ACC112 (cell line): ENCODE results near the gene IRX4.
"Not testable (repeated sequence)": the region's sequence is repeated elsewhere in the genome, so short reads cannot be mapped to it uniquely, and the experiment has no call there.

Source experiments
- H2AFZ ChIP-seq: fragments of 200-600 bp; sonication (generic); one replicate; pipeline ENCODE4 v1.6.0; 2017; ENCODE audit warnings: antibody characterized with exemption, low read length; ENCODE audit not compliant: unreplicated experiment
- H3K27ac ChIP-seq: fragments of 200-600 bp; sonication (generic); 2 replicates; pipeline ENCODE4 v1.5.1; 2014; ENCODE audit warnings: low read depth, mild to moderate bottlenecking, antibody characterized with exemption, low read length, moderate library complexity
- H3K27me3 ChIP-seq: fragments of 200-600 bp; sonication (generic); 2 replicates; pipeline ENCODE4 v1.6.1; 2014; ENCODE audit warnings: mild to moderate bottlenecking, antibody characterized with exemption, low read length, moderate library complexity, mixed read lengths; ENCODE audit not compliant: insufficient read depth
- H3K36me3 ChIP-seq: fragments of 200-600 bp; sonication (generic); 2 replicates; pipeline ENCODE4 v1.6.1; 2016; ENCODE audit warnings: mild to moderate bottlenecking, antibody characterized with exemption, low read length, moderate library complexity, mixed read lengths; ENCODE audit not compliant: insufficient read depth
- H3K4me1 ChIP-seq: fragments of 200-600 bp; sonication (generic); one replicate; pipeline ENCODE4 v1.6.1; 2016; ENCODE audit warnings: low read length, mixed read lengths; ENCODE audit not compliant: insufficient read depth, unreplicated experiment, control insufficient read depth
- H3K4me3 ChIP-seq: fragments of 200-600 bp; sonication (generic); 2 replicates; pipeline ENCODE4 v1.5.1; 2014; ENCODE audit warnings: mild to moderate bottlenecking, low read depth, low read length
- H3K79me2 ChIP-seq: fragments of 200-600 bp; sonication (generic); one replicate; pipeline ENCODE4 v1.6.0; 2016; ENCODE audit warnings: low read length; ENCODE audit not compliant: control insufficient read depth, unreplicated experiment, insufficient read depth

IRX4 gene

DNA sequence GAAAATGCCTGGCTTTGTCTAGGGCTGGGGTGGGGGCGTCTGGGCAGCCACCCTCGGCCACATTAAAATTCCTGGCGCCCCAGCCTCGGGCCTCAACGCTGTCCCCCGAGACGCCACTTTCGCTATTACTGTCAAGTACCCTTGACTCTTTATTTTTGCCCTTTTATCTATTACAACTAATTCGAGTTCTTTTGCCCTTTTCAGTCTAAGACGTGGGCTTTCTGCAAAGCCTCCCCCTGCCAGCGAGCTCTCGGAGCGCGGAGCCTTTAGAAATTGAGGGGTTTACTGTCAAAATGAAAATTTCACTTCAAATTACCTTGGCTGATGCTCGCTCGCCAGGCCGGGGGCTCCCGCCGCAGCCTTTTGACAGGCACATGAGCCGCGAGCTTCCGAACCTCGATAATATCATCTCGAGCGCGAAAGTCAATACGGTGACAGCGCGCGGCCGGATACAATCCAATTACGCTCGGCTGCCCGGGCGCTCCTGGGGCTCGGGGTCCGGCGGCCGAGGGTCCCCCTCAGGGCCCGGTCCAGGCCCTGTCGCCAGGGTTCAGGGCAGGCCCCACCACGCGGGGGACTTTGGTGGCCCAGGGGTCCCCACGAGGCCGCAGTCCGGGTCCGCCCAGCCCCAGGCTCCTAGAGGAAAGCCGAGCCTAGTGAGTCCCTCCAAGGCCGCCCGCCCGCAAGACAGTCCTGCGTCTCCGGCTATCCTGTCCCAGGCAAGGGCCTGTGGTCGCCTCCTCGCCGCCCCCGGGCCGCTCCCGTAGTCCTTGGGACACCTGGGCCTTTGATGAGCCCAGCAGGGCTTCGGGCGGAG is 6.7 kb downstream of the IRX4 start:
- peaks cover 5% of the 10 kb centered on the region for H3K4me1 ChIP-seq
- H3K27me3 ChIP-seq = peaks cover 92% of the 10 kb centered on the region
- 0 out of 2 replicates have a peak, but pooled peaks cover 4% of the 10 kb centered on the region for H3K36me3 ChIP-seq
- no peak overlapping the region for H2AFZ ChIP-seq
- no peak overlapping the region for H3K27ac ChIP-seq
- peak overlapping the region; percentile 24 for H3K4me3 ChIP-seq
- H3K79me2 ChIP-seq = no peaks in the 10 kb centered on the region

DNA sequence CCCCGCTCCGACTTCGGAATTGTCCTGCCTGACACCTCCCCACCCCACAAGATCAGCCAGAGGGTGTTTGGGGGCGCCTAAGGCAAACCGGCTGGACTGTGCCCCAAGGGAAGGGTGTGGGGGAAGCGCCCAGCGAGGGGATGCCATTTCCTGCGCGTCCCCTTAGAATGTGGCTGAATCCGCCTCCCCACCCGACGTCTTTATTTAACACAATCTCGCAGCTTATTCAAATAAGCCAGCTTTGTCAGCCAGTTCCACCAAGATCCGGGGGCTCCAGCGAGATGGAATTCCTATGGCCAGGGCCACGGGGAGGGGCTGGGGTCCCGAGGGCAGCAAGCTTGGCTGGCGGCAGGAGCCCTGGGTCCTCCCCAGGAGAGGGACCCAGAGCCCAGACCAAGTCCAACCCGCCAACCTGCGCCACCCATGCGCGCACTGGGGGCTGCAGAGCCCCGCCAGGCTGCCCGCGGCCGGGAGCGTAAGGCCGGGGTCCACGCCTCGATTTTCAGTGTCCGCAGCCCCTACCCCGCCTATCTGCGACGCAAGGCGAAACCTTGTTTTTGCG is 7.4 kb downstream of the IRX4 start:
- Histone ChIP-seq H2AFZ (no peak overlapping the region), H3K27me3 (peaks cover 86% of the 10 kb centered on the region), H3K4me3 (peak overlapping the region; percentile 24), H3K36me3 (0 out of 2 replicates have a peak, but pooled peaks cover 4% of the 10 kb centered on the region), H3K4me1 (peaks cover 5% of the 10 kb centered on the region), H3K27ac (no peak overlapping the region), H3K79me2 (no peaks in the 10 kb centered on the region)

DNA sequence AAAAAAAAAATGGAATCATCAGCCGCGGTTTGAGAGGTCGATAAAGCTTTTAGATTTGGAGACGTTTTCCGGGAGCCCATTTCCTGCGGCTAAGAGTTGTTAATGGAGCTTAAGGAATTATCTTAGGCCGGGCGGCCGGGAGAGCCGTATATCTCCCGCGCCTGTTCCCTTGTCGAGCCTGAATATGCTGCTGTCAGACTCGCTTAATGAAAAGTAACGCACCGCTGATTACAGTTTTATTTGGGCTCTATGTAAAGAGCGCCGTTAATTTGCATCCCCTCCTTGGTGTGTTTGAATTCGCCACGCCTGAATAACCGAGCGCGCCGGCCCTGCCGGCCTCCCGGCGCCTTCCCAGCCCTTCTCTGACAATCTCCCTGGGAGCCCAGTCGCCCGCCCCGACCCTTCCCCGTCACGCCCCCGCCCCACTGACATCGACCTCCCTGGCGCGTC is 7.9 kb downstream of the IRX4 start:
- H3K4me3 ChIP-seq = no peak overlapping the region
- peaks cover 80% of the 10 kb centered on the region for H3K27me3 ChIP-seq

DNA sequence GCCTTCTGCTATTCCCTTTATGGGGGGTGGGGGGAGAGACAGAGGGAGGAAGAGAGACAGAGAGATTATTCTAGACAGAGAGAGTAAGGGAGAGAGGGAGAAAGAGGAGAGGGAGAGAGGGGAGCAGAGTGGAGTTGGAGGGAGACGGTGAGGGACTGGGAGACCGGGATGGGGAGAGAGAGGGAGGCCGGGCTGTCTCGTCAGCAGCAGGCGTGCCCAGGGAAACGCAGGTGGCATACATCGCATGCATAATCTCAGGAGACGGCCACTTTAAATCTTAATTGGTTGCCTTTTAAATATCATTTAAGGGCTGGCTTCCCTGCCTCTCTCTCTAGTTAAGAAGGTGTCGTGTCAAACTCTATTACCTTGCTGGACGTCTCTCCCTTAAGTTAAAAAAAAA is 8.4 kb downstream of the IRX4 start:
- H3K4me3 ChIP-seq = no peak overlapping the region
- no peaks in the 10 kb centered on the region for H3K79me2 ChIP-seq
- H2AFZ ChIP-seq = no peak overlapping the region
- H3K27ac ChIP-seq = no peak overlapping the region
- H3K36me3 ChIP-seq = 0 out of 2 replicates have a peak, but pooled peaks cover 4% of the 10 kb centered on the region
- H3K27me3 ChIP-seq = peaks cover 76% of the 10 kb centered on the region
- peaks cover 5% of the 10 kb centered on the region for H3K4me1 ChIP-seq

More for the DNA sequence above, 7.9 kb downstream of the IRX4 start:
- Histone ChIP-seq H3K79me2 (no peaks in the 10 kb centered on the region), H2AFZ (no peak overlapping the region), H3K36me3 (0 out of 2 replicates have a peak, but pooled peaks cover 4% of the 10 kb centered on the region), H3K27ac (no peak overlapping the region), H3K4me1 (peaks cover 5% of the 10 kb centered on the region)

DNA sequence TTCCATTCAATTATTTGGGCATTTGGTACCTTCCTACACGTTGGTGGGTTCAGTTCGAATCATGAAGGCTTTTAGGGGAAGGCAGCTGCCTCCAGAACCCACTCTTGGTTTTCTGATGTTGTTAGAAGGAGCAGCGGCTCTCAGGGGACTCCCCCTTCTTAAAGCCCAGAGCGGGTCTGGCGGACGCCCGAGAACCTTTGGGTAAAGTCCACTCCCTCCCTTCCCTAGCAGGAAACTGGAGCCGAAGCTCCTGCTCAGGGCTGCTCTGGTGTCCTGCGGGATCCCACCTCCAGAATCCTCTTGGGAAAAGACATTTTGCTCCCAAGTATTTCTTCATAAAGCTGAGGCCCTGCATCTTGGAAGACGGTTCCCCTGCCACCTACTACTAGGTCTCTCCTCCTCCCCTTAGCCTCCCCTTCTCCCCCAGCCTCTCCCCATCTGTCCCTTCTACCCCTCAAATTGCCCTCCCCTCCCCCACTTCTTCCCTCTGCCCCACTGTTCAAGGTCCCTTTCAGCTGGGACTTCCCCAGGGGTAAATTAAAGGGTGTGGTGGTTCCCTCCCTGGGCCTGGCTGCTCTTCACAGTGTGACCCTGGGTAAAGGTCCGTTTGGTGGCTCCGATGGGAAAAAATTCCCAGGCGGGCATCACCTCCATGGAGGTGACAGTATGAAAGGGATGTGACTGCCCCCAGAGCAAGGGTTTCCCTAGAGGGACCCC is 9.3 kb downstream of the IRX4 start:
- Histone ChIP-seq H3K36me3 (0 out of 2 replicates have a peak, but pooled peaks cover 4% of the 10 kb centered on the region), H3K27ac (no peak overlapping the region), H2AFZ (no peak overlapping the region), H3K4me1 (peaks cover 5% of the 10 kb centered on the region), H3K4me3 (no peak overlapping the region), H3K79me2 (no peaks in the 10 kb centered on the region), H3K27me3 (peaks cover 73% of the 10 kb centered on the region)

DNA sequence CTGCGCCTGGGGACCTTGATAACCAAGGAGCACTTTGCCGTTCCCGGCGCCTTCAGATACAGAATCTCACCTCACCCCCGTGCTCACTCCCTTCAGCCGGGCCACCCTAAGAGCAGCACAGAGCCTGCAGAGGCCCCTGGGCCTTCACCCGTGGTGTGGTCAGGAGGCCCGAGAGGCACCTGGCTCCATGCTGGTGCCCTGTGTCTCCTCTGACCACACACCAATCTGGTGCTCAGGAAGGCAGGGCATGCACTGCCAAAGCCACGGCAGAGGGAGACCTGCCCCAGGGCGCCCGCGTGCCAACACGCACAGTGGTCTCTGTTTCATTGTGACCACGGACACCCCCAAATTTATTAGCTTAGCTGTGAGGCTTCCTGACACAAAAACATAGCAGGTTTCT is 11.3 kb downstream of the IRX4 start:
- H3K27me3 ChIP-seq = peaks cover 72% of the 10 kb centered on the region
- H3K27ac ChIP-seq = no peak overlapping the region
- peaks cover 5% of the 10 kb centered on the region for H3K4me1 ChIP-seq
- no peaks in the 10 kb centered on the region for H3K36me3 ChIP-seq
- H2AFZ ChIP-seq = no peak overlapping the region
- H3K4me3 ChIP-seq = no peak overlapping the region
- H3K79me2 ChIP-seq = no peaks in the 10 kb centered on the region

DNA sequence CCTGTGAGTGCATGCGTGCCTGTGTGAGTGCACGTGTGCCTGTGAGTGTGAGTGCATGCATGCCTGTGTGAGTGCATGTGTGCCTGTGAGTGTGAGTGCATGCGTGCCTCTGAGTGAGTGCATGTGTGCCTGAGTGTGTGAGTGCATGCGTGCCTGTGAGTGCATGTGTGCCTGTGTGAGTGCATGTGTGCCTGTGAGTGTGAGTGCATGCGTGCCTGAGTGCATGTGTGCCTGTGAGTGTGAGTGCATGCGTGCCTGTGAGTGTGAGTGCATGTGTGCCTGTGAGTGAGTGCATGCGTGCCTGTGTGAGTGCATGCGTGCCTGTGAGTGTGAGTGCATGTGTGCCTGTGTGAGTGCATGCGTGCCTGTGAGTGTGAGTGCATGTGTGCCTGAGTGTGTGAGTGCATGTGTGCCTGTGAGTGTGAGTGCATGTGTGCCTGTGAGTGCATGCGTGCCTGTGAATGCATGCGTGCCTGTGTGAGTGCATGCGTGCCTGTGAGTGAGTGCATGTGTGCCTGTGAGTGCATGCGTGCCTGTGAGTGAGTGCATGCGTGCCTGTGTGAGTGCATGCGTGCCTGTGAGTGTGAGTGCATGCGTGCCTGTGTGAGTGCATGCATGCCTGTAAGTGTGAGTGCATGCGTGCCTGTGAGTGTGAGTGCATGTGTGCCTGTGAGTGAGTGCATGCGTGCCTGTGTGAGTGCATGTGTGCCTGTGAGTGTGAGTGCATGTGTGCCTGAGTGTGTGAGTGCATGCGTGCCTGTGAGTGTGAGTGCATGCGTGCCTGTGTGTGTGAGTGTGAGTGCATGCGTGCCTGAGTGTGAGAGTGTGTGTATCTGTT is 12.1 kb downstream of the IRX4 start:
- H3K27ac ChIP-seq, H3K4me1 ChIP-seq, H3K36me3 ChIP-seq, H3K79me2 ChIP-seq, H2AFZ ChIP-seq, H3K4me3 ChIP-seq: not testable (repeated sequence)
- peaks cover 72% of the 10 kb centered on the region for H3K27me3 ChIP-seq

DNA sequence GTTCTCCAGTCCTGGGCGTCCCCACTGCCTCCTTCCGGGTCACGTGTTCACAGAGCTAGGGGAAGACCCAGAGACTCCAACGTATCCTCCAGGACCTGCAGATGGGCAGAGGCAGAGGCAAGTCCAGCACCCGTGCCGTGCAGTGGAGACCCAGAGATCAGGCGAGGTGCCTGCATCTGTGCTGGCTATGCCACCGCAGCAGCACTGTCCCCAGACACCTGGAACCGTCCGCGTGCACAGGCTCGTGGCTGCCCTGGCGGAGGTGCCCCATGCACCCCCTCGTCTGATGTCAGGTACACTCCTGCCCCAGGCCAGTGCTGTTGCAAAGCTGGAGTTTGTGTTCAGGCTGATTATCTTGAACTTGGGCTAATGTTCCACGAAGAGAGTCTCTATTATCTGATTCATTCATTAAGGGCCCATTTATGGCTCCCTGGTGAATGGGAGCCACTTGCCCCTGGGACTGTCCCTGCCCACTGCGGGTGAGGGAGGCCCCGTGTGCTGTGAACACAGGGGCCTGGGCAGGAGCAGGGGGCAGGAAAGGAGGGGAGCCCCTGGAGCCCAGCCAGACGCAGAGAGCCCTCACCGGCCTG is 13.7 kb downstream of the IRX4 start:
- no peaks in the 10 kb centered on the region for H3K36me3 ChIP-seq
- H3K4me3 ChIP-seq = no peak overlapping the region
- H3K27me3 ChIP-seq = peaks cover 72% of the 10 kb centered on the region
- H3K27ac ChIP-seq = no peak overlapping the region
- H3K79me2 ChIP-seq = no peaks in the 10 kb centered on the region
- H2AFZ ChIP-seq = no peak overlapping the region
- H3K4me1 ChIP-seq = no peaks in the 10 kb centered on the region

DNA sequence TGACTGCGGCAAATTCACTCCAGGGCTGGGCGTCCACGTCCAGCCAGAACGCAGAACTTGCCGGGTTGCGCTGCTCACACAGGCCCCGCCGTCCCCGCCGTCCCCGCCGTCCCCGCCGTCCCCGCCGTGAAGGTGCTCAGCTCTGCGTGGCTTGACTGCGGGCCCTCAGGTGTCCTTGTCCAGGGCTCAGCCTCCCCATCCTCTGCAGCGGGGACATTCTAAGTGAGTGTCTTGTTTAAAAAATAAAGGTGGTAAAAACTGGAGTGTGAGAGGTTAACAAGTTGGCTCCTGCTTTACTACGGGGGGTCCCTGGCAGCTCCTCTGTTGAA is 14.9 kb downstream of the IRX4 start:
- Histone ChIP-seq H3K36me3 (no peaks in the 10 kb centered on the region), H3K27ac (no peak overlapping the region), H3K4me3 (no peak overlapping the region), H3K27me3 (peaks cover 73% of the 10 kb centered on the region), H3K79me2 (no peaks in the 10 kb centered on the region), H3K4me1 (no peaks in the 10 kb centered on the region), H2AFZ (no peak overlapping the region)
